ENCODE results near the gene TEN1.

TEN1 gene

DNA sequence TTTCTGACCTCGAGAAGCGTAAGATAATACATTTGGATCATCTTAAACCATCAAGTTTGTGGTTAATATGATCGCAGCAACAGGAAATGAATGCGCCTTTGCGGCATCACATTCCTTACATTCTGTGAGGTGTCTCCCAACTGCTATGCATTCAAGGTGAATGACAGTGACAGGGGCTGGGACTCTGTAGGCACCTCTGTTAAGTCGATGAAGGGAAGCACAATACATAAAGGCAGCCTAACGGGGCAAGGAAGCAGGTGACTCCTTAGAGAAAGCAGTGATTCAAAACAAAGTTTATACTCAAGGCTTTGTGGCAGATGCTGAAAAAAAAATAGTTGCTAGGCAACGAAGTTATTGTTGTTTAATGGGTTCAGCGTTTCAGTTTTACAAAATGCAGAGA is 69.7 kb downstream of the TEN1 start:
- 0 out of 2 replicates have a peak, but pooled peaks cover 1% of the 10 kb centered on the region for H3K4me1 ChIP-seq (ENCODE audit: insufficient read depth, low read length)
- peaks cover 91% of the 10 kb centered on the region for H3K36me3 ChIP-seq (ENCODE audit: insufficient read depth, low read length)
- no peaks in the 10 kb centered on the region for H3K9me3 ChIP-seq (ENCODE audit: insufficient read depth, low read depth, low read length)
- 93% methylated on average over 9 of the region's 9 CpGs for WGBS
- H3K9ac ChIP-seq (ENCODE audit: low read depth, low read length), result no peak overlapping the region
- H3K27me3 ChIP-seq (ENCODE audit: insufficient read depth, low read length), result no peaks in the 10 kb centered on the region
- H3K4me3 ChIP-seq (ENCODE audit: low read length), result no peak overlapping the region
- H3K27ac ChIP-seq (ENCODE audit: low read depth, low read length), result no peak overlapping the region

GRCh38 chr17:76049239-76049638 is 70.2 kb downstream of the TEN1 start:
- no peak overlapping the region for H3K27ac ChIP-seq (ENCODE audit: low read depth, low read length)

DNA sequence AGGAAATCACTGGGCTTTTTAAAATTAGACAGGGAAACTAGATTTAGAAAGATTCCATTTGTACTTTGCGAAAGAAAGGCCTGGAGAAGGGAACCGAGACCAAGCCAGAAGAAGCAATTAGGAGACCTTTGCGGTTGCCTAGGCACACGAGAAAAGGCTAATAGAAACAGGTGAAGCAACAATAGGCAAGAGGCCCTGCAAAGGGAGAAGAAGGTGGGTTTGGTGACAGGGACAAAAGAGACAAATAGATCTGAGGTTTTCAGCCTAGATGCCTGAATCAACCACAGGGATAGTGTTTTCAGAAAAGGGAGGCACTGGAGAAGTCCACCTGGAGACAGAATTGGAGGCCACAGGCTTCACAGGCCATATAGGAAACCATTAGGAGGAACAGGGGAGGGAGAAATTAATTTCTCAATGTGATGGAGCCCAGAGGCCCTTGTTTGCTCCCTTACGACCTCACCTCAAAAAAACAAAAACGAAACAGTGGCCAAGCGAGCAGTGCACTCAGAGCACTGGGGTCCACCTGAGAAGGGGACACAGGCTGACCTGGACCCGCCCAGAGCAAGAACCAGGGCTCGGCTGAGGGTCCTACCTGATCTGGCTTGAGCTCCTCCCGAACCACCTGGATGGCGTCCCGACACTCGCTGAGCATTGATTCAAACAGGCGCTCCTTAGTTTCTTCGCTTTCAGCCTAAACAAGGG is 70.9 kb downstream of the TEN1 start:
- H3K9ac ChIP-seq (ENCODE audit: low read depth, low read length), result no peak overlapping the region
- peaks cover 86% of the 10 kb centered on the region for H3K36me3 ChIP-seq (ENCODE audit: insufficient read depth, low read length)

More at GRCh38 chr17:76049239-76049638, 70.2 kb downstream of the TEN1 start:
- Histone ChIP-seq H3K36me3 (ENCODE audit: insufficient read depth, low read length) (peaks cover 91% of the 10 kb centered on the region), H3K9me3 (ENCODE audit: insufficient read depth, low read depth, low read length) (no peaks in the 10 kb centered on the region), H3K4me3 (ENCODE audit: low read length) (no peak overlapping the region), H3K9ac (ENCODE audit: low read depth, low read length) (no peak overlapping the region), H3K27me3 (ENCODE audit: insufficient read depth, low read length) (no peaks in the 10 kb centered on the region), H3K4me1 (ENCODE audit: insufficient read depth, low read length) (0 out of 2 replicates have a peak, but pooled peaks cover 6% of the 10 kb centered on the region)
- WGBS, result 87% methylated on average over 3 of the region's 3 CpGs

More for the DNA sequence above, 70.9 kb downstream of the TEN1 start:
- WGBS, result 95% methylated on average over 15 of the region's 15 CpGs
- Histone ChIP-seq H3K4me3 (ENCODE audit: low read length) (no peak overlapping the region), H3K27me3 (ENCODE audit: insufficient read depth, low read length) (no peaks in the 10 kb centered on the region), H3K4me1 (ENCODE audit: insufficient read depth, low read length) (0 out of 2 replicates have a peak, but pooled peaks cover 8% of the 10 kb centered on the region), H3K27ac (ENCODE audit: low read depth, low read length) (no peak overlapping the region), H3K9me3 (ENCODE audit: insufficient read depth, low read depth, low read length) (no peaks in the 10 kb centered on the region)
